Panc1 (cell line): ENCODE measurements around the gene ADGRF1. TPM values are rescaled to one million over a fixed set of nuclear protein-coding genes. Genes with fewer than 3 reads are reported as not detected.

ENCODE experiments used
- ATAC-seq: fragments of 200-7000 bp; cut with Tn5 transposase; 2 replicates; pipeline ENCODE4 v1.9.1; 2020; ENCODE audit warnings: mild to moderate bottlenecking, moderate library complexity
- BruUV-seq: library from RNA; stranded (reverse); fragments of 400-500 nt; replicated peaks from 2 replicates; lab custom pipeline; 2021; lab: Mats Ljungman, UMichigan
- CTCF ChIA-PET: fragments of 300-600 bp; sonication (Branson Sonifier 250); formaldehyde crosslinking; loops from one replicate; lab custom pipeline; 2022; ENCODE audit warnings: antibody characterized with exemption; lab: Charles Lee
- POLR2A ChIA-PET: fragments of 300-600 bp; sonication (Branson Sonifier 250); formaldehyde crosslinking; loops from one replicate; lab custom pipeline; 2022; ENCODE audit warnings: antibody characterized with exemption; lab: Charles Lee
- DNase-seq: peaks from one replicate; pipeline ENCODE4 v3.0.0-alpha.2; 2010; ENCODE audit warnings: low read depth, low spot score
- H3K27ac ChIP-seq: 2 replicates; pipeline ENCODE4 v1.5.1; 2011; ENCODE audit warnings: mild to moderate bottlenecking, low read length, inconsistent platforms
- H3K27me3 ChIP-seq: fragments of 200-500 bp; sonication (Bioruptor generic); 2 replicates; pipeline ENCODE4 v1.6.0; 2014; ENCODE audit warnings: low read length, inconsistent platforms; ENCODE audit not compliant: control insufficient read depth, insufficient read depth
- H3K36me3 ChIP-seq: fragments of 200-500 bp; sonication (Bioruptor generic); 2 replicates; pipeline ENCODE4 v1.5.1; 2014; ENCODE audit warnings: inconsistent platforms, mild to moderate bottlenecking, low read length, moderate library complexity; ENCODE audit not compliant: control insufficient read depth, insufficient read depth
- H3K4me1 ChIP-seq: 2 replicates; pipeline ENCODE4 v1.5.1; 2011; ENCODE audit warnings: inconsistent platforms, mild to moderate bottlenecking, low read length, moderate library complexity; ENCODE audit not compliant: control insufficient read depth, insufficient read depth
- H3K4me3 ChIP-seq, 2 experiments: 2 replicates each; pipeline ENCODE4 v1.5.1; 2011 to 2012; ENCODE audit warnings: low read depth in 2 of 2, low read length in 2 of 2, mild to moderate bottlenecking in 2 of 2, inconsistent platforms in 1 of 2, moderate library complexity in 1 of 2
- H3K9me3 ChIP-seq: fragments of 200-500 bp; sonication (Bioruptor generic); 2 replicates; pipeline ENCODE4 v1.5.1; 2014; ENCODE audit warnings: low read depth, mild to moderate bottlenecking, inconsistent platforms, low read length, moderate library complexity; ENCODE audit not compliant: control insufficient read depth, insufficient read depth
- CTCF ChIP-seq: fragments of 450-650 bp; IDR thresholded peaks from 2 replicates; pipeline ENCODE4 v1.5.1; 2017; ENCODE audit warnings: mild to moderate bottlenecking
- POLR2AphosphoS5 ChIP-seq: IDR thresholded peaks from 2 replicates; pipeline ENCODE4 v1.6.1; 2012; ENCODE audit warnings: mild to moderate bottlenecking, low read depth, low read length, moderate library complexity
- REST ChIP-seq, 2 experiments: IDR thresholded peaks; 2 replicates each; pipeline ENCODE4 v1.6.1; 2011 to 2012; ENCODE audit warnings: low read depth in 2 of 2, control low read depth in 1 of 2, low read length in 1 of 2, mild to moderate bottlenecking in 1 of 2, moderate library complexity in 1 of 2; ENCODE audit not compliant: insufficient read depth in 1 of 2
- SIN3A ChIP-seq: IDR thresholded peaks from 2 replicates; pipeline ENCODE4 v1.6.1; 2012; ENCODE audit warnings: low read depth, mild to moderate bottlenecking, low read length, moderate library complexity, borderline replicate concordance; ENCODE audit not compliant: insufficient read depth
- TCF7L2 ChIP-seq: IDR thresholded peaks from 2 replicates; pipeline ENCODE4 v1.6.1; 2011; ENCODE audit warnings: mild to moderate bottlenecking, low read depth, low read length, inconsistent platforms
- in situ Hi-C: cut with HindIII; loops from 2 replicates; pipeline ENCODE4 v1.10.0; 2016; ENCODE audit warnings: low sequenced_read_pairs, low pct_unique_long_range_greater_than_20kb
- intact Hi-C: fragments of 100-400 bp; cut with micrococcal nuclease; formaldehyde crosslinking; loops from one replicate; pipeline ENCODE4 v1.10.0; 2022; ENCODE audit not compliant: unreplicated experiment
- total RNA-seq: library from RNA; stranded (reverse); gene quantifications from one replicate; pipeline ENCODE4 v1.2.1, GENCODE V29; 2021; ENCODE audit not compliant: unreplicated experiment

ADGRF1 gene
- total RNA-seq, 1 experiment from 2014 or later, result 0.95 TPM

- no TSS peak for BruUV-seq
- POLR2A ChIA-PET, result no interaction called here
- no peaks in the 10 kb centered on the region for H3K9me3 ChIP-seq
Observed at GRCh38 chr6:47059216-47059885, 17.2 kb upstream of the ADGRF1 start.

GRCh38 chr6:47057830-47058540 lies 15.9 kb upstream of the ADGRF1 start:
- ChIA-PET CTCF (no interaction called here), POLR2A (no interaction called here)
- H3K36me3 ChIP-seq, result no peaks in the 10 kb centered on the region
- in situ Hi-C loops, result no loop called here
- H3K4me1 ChIP-seq, result no peaks in the 10 kb centered on the region
- no peak overlapping the region for H3K4me3 ChIP-seq
- intact Hi-C loops, result no loop called here
- no peak for ATAC-seq
- H3K27ac ChIP-seq, result no peak overlapping the region
- BruUV-seq, result no TSS peak
- H3K27me3 ChIP-seq, result no peaks in the 10 kb centered on the region
- DNase-seq, result no peak
- no peaks in the 10 kb centered on the region for H3K9me3 ChIP-seq
- no peak for TF ChIP-seq CTCF
- no peak for TF ChIP-seq POLR2AphosphoS5
- TF ChIP-seq REST (IDR thresholded peaks at IDR 0.05; ENCODE audit: insufficient read depth in 1 of 2, low read depth in 2 of 2, low read length in 1 of 2), result no peak
- TF ChIP-seq SIN3A, result no peak

More at GRCh38 chr6:47059216-47059885, 17.2 kb upstream of the ADGRF1 start:
- Histone ChIP-seq H3K4me3 (no peak overlapping the region), H3K27me3 (no peaks in the 10 kb centered on the region), H3K36me3 (no peaks in the 10 kb centered on the region), H3K4me1 (no peaks in the 10 kb centered on the region), H3K27ac (no peak overlapping the region)
- intact Hi-C loops, result no loop called here
- DNase-seq, result no peak
- no peak for ATAC-seq
- TF ChIP-seq POLR2AphosphoS5 (no peak), REST (IDR thresholded peaks at IDR 0.05; ENCODE audit: insufficient read depth in 1 of 2, low read depth in 2 of 2, low read length in 1 of 2) (no peak), TCF7L2 (no peak), CTCF (no peak), SIN3A (no peak)
- CTCF ChIA-PET, result no interaction called here
- in situ Hi-C loops, result no loop called here
